ENCODE measurements around the gene DDX60.

DNA sequence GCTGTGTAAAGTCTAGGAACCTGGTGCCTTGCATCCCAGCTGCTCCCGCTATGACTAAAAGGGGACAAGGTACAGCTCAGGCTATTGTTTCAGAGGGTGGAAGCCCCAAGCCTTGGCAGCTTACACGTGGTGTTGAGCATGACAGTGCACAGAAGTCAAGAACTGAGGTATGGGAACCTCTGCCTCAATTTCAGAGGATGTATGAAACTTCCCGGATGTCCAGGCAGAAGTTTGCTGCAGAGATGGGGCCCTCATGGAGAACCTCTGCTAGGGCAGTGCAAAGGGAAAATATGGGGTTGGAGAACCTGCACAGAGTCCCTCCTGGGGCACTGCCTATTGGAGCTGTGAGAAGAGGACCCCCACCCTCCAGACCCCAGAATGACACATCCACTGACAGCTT, 76.6 kb downstream of the DDX60 start:
- TF ChIP-seq, protein P1, sequence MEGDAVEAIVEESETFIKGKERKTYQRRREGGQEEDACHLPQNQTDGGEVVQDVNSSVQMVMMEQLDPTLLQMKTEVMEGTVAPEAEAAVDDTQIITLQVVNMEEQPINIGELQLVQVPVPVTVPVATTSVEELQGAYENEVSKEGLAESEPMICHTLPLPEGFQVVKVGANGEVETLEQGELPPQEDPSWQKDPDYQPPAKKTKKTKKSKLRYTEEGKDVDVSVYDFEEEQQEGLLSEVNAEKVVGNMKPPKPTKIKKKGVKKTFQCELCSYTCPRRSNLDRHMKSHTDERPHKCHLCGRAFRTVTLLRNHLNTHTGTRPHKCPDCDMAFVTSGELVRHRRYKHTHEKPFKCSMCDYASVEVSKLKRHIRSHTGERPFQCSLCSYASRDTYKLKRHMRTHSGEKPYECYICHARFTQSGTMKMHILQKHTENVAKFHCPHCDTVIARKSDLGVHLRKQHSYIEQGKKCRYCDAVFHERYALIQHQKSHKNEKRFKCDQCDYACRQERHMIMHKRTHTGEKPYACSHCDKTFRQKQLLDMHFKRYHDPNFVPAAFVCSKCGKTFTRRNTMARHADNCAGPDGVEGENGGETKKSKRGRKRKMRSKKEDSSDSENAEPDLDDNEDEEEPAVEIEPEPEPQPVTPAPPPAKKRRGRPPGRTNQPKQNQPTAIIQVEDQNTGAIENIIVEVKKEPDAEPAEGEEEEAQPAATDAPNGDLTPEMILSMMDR (IDR thresholded peaks at IDR 0.05), result no peak
- TF ChIP-seq EP300 (IDR thresholded peaks at IDR 0.05), result no peak
- no peak for TF ChIP-seq POLR2A (IDR thresholded peaks at IDR 0.05)

Data from suprapubic skin (tissue), 3 donors.